NCI-H1436 (cell line): ENCODE data around the gene SEMA3E.

Source experiments
- DNase-seq: peaks from one replicate; lab custom pipeline; 2025; lab: John Stamatoyannopoulos, UW

SEMA3E gene

DNA sequence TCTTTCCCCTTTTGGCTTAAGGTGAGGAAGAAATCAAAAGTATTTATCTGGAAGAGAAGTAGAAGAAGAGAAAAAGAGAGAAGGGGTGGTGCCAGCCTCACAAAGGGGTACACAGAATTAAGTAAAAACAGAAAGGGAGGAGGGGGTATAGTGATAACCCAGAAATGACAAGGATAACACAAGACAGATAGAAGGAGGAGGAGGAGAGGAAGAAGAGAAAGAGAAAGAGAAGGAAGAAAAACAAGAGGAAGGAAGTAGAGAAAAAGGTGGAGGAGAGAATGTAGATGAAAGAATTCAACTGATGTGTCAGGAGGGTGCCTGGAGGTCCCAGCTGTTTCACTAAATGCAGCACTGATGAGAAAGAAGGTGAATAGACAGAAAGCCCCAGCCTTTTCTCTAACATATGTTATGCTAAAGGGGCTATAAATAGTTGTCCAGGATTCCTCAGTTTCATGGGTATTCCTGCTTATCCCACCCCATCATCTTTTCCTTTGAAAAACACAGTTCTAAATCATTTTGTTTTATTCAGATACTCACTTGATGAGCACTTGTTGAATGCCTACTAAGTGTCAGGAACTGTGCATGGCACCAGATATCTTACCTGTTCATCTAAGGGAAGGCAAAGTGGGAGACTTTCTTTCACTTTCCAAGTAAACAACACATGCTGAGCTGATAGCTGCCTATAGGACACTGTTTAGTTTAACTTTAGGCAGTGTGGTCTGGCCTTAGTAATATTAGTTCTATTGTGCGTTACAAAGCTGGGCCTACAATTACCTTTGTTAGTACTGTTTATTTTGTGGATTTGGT is 8.0 kb downstream of the SEMA3E start:
- no peak for DNase-seq

DNA sequence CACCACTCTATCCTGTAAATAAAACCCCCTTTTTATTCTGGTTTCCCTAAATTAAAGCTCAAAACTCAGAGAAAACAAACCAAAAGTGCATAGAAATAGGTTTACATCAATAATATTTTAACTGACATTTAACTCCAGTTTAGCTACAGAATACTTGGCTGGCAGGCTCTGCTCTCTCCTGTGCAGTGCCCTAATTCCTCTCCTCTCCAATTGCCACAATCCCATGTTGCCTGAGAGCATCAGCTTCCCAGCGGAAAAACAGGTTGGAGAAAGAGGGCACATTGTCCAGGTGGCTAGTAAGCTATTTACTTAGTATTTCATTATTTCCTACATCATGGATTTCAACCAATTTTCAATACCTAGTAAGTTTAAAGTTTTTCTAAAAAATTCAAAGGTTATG is 8.7 kb downstream of the SEMA3E start:
- no peak for DNase-seq

DNA sequence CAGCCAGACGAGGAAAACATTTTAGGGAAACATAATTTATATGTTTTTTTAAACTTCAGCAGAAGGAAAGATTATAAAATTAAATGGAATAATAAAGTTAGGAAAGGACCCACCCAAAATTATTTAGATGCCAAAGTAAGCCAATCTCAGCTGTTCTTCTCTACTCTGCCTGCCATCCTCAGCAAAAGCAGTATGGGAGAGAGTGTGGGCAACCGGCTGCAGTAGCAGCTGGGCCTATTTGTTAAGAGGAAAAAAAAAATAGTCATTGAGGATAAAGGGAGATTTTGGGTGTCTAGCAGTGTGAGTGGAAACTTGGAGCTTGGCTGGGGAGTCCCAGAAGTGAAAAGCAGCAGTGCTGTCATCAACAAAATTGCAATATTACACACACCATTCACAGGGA is 15.4 kb downstream of the SEMA3E start:
- DNase-seq: no peak

DNA sequence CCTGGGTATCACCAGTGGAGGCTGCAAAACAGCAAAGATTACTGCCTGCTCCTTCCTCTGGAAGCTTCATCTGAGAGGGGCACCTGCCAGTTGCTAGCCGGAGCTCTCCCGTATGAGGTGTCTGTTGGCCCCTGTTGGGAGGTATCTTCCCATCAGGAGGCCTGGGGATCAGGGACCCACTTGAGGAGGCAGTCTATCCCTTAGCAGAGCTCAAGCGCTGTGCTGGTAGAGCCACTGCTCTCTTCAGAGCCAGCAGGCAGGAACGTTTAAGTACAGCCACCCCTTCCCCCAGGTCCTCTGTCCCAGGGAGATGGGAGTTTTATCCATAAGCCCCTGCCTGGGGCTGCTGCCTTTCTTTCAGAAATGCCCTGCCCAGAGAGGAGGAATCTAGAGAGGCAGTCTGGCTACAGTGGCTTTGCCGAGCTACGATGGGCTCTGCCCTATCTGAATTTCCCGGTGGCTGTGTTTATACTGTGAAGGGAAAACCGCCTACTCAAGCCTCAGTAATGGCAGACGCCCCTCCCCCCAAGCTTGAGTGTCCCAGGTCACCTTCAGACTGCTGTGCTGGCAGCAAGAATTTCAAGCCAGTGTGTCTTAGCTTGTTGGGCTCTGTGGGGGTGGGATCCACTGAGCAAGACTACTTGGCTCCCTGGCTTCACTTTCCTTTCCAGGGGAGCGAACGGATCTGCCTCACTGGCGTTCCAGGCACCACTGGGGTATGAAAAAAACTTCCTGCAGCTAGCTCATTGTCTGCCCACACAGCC is 19.6 kb downstream of the SEMA3E start:
- no peak for DNase-seq

DNA sequence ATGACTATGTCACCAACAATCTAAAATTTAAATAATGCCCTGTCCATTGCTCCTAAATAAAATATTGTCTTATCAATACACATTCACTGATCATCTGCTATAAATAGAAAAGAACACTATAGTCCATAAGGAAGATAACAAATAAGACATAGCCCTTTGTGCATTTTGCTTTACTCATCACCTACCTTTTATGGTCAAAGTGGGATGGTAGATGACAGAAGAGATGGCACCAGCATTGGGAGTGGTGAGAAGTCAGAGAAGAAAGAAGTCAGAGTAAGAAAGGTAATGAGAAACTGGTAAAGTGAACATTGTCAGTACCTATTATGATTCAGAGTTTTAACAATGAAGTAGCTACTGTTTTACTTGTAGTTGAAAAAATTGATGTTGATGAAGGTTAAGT is 31.1 kb downstream of the SEMA3E start:
- DNase-seq: no peak

DNA sequence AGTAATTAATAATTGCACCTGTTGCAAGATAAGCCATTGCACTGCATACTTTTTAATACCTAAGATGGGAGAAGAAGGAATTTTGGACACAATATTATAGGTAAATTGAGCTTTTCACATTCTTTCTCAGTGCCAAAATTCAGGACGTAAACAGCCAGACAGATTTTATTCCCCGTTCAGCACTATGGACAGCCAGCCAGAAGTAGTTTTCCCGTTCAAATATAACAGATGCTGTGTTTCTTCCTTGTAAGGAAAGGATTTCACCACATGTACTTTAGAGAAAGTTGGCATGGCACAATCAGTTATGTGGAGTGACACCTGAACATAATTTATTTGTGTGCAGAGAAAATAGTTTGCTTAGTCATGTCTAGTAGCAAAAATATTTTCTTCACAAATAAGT is 34.8 kb downstream of the SEMA3E start:
- no peak for DNase-seq

DNA sequence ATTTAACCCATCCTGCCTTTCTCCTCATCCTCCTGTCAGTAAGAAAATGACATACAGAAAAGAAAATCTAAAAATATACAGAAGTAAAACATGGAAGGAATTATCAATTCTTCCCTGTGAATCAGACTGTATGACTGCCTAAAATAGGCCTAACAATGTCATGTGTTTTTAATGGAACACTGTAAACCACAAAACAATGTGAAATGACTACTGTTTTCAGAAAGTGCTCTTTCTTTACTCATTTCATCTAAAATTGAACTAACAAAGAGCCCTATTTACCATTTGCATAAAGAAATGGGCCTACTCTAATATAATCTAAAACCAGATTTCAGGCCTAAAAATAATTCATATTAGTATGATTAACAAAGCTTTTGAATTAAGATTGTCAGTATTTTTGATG is 35.7 kb downstream of the SEMA3E start:
- DNase-seq: no peak

DNA sequence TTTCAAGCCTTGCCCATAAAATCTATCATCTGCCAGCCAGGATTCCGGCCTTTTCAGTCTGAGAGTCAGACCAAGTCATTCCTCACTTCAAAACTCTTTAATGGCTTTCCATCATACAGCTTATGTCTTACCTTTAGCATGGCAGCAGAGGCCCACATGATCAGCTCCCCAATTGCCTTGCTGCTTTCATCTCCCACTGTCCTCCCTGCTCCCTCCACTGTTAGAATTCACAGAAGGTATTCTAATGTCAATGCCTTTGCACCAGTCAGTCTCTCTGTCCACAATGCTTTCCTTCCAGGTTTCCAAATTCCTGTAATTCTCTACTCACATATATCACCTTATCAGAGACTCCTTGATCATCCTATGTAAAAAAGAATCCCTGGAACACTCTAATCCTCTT is 37.2 kb downstream of the SEMA3E start:
- no peak for DNase-seq

DNA sequence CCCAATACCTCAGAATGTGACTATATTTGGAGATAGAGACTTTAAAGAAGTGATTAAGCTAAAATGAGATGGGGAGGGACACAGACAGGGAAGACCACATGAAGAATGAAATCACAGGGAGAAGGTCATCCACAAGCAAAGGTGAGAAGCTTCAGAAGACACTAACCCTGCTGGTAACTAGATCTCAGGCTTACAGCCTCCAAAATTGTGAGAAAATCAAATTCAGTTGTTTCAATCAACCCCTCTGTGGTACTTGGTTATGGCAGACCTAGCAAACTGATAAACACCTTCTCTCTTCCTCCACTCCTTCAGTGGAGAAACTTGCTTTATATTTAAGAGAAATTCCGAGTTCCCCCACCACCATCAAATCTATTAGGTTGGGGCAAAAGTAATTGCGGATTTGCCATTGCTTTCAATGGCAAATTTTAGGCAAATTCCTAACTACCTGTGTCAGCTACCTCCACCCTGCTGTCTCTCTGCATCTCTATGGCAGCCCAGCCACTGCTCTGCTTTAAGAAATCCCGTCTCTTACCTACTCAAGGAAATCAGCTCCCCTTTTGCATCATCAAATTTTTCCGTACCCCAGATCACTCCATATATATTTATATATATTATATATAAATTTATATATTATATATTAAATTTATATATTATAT is 38.2 kb downstream of the SEMA3E start:
- DNase-seq: no peak

DNA sequence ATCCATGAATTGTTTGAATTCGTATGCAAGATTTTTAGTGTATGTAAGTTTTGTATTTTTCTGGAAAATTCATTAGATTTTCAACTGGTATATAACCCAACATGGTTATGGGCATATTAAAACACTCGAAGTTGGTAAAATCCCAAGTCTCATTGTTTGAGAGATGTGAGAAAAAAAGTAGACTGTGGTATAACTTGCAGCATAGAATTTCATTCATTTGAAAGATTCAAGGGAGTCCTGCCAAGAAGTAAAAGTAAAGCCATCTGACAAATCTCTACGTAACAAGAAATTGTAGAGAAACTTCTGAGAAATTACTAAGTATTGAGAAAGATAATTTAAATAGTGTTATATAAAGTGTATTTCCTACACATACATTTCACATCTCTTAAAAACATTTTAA is 40.2 kb downstream of the SEMA3E start:
- no peak for DNase-seq

DNA sequence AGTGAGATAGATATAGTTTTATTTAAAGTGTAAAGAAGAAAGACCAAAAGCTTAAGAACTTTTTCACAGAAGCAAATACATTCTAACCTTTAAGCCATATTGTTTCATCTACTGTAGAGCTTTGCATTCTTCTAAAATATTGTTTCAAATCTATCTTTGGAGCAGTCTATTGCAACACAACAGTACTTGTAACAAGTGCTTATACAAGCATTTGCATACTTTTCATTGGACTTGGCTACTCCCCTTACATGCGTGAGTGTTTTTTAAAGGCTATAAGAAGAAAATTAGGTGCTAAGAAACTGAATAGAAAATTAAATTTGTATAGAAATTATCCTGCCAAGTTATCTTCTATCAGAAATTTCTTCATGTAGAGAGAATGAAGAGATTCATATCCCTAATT is 45.3 kb downstream of the SEMA3E start:
- no peak for DNase-seq

DNA sequence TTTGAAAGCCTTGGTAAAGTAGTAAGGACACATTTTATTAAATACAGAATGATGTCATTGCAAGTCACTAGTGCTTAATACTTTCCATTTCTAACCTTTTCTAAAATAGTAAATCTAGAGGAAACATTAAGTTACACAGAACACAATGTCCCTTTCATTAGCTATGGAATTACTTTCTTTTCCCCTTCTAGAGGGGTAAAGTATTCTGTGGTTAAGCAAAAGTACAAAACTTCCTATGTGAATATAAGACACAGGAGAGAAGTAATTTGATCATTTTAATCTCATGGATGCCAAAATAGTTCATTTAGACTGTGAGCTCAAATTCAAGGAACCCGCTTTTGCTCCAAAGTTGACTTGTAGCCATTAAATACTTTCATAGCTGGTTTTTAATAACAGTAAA is 49.8 kb downstream of the SEMA3E start:
- no peak for DNase-seq

DNA sequence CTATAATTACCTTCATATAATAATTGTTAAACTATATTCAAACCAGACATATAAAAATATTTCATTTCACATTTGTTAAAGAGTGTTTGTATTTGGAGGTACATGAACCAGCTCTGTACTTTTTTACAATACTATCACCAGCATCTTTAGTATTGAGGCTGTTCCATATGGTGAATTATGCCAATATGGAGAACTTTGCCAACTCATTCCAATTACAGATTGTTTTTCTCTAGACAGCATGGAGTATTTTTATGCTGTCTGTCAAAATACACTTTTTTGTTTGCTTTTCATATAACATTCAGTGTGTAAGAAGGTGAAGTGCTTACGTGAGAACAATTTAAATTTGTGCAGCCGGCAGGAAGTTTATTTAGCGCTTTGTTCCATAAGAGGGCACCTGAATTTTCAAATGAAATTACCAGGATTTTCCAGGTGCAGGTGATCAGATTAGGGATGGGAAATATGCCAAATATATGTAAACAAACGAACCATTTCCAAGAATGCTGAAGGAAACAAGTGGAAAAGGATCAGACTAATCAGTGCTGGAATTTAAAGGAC is 54.9 kb downstream of the SEMA3E start:
- DNase-seq: no peak

DNA sequence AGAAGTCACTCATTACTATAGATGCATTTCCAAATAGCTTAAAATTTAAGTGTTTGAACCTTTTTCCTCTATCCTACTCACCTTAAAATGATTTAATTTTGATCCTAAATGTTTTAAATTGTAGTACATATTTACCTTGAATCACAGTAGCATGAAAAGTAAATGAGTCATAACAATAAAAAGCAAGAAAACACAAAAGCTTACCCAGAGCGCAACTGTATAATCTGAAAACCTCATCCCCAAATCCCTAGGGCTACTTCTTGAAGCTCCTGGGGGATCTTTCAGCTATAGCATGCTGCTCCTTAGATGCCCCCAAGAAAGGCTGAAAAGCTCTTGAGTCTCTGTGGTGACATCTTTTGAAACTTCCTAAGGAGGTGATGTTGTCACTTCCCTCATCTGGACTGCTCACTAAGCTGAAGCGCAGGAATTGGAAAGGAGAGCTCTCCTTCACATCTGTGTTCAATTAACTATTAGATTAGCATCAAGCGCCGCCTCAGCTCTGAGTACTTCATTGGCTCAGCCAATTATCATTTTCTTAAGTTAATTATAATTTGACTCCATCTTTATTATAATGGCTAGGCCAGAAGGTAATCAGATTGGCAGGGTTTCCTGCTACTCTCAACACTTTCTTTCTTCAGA is 60.2 kb downstream of the SEMA3E start:
- DNase-seq: no peak

DNA sequence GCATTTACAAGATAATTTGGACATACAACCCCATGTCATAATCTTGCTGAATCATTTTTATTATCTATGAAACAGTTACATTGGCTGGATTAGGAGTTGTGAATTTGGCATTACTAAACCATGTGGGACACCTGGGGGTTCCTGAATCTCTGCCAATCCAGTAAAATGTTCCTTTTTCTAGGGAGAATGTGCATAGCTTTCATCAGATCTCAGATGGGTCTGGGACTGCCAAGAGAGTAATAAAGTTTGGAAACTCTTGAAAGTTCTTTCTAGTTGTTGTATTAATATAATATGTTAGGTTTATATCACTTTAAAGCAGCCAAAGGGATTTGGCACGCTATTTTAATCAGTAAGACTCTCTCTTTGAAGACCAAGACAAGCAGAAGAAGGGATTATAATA is 62.7 kb downstream of the SEMA3E start:
- DNase-seq: no peak

DNA sequence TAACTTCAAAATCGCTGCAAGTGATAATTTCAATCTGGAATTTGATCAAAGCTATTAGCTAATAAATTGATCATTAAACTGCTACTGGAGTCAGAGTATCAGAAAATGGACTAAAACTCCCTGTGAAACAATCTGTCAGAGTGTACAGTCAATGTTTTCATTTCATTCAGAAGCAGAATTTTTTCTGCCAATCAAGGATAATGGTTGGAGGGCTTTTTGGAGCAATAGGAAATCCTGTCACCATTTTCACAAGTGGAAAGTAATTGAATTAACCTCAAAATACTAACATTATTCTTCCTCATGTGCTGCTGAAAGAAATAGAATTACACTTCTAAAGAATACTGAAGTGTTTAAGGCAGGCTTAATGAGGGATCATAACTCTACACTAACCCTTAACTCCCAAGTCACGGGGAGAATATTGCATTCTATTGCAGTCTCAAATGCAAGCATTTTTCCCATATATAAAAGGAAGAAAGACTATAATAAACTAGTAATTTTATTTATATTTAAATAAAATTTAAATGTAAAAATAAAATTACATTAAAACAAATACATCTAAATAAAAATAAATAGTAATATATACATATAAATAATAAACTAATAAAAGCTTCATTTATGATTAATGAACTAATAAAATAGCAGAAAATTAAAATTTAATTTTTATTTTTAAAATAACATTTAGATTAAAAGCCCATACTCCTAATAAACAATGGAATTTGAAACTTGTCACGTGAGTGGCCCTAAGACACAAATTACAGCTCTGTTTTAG is 67.1 kb downstream of the SEMA3E start:
- no peak for DNase-seq

DNA sequence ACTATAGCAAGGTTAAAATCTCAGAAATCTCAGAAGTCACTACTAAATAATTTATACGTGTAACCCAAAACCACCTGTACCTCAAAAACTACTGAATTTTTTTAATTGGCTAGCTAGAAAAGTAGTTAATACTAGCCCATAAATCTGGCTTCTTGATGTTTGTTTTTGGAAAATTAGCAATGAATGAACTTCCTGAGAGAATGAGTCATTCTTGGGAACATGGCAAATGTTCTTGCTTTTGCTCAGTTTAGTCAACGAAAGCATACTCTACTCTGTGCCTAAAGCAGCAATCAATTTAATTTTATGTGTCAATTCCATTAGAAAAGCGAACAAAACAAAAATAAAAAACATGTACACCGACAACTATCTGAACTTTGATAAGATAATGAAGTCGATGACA is 69.2 kb downstream of the SEMA3E start:
- no peak for DNase-seq

DNA sequence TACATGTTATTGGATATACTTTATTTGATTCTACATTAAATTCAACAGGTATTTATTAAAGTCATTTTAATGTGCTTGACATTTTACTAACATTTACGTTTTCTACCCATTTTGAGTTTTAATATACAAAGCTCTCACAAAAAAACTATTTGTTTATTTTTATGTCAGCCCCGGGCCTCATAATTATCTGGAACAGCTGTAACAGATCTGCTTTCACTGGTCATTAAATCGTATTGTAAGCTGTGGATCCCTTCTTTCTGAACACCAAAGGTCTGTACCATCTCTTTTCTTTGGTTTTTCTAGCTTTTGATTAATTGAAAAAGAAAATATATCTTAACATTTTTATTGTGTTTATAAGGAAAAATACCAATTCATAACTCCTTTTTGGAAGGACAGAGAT is 73.5 kb downstream of the SEMA3E start:
- DNase-seq: no peak

DNA sequence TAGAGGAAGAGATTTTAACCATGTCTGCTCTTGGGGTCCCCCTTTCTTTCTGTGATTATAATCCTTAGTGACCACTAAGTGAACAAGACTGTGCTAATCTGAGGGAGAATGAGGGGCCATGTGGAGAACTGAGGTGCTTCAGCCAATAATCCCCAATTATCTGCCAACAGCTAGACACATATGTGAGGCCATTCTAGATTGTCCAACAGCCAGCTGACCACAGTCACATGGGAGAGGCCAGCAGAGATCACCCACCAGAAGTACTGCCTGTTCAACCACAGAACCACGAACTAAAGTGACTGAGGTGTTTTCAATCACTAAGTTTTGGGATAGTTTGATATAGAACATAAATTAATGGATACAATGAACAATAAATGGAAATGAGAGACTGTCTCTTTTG is 74.3 kb downstream of the SEMA3E start:
- no peak for DNase-seq

DNA sequence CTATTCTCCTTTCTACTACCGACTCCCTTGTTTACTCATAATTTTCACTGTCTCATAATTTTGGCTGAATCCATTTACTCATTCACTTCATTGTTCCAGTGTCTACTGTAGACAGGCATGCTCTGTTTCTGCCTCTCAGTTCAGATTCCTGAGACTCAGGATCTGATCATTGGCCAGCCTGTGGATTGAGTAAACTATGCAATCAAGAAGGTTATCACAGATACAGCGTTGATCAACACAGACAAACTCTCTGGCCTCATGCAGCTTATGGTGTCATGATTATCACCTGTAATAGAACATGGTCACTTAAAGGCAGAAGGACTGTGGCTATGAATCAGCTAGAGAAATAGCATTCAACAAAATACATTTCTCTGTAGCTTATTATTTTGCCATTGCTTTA is 86.0 kb downstream of the SEMA3E start:
- no peak for DNase-seq

DNA sequence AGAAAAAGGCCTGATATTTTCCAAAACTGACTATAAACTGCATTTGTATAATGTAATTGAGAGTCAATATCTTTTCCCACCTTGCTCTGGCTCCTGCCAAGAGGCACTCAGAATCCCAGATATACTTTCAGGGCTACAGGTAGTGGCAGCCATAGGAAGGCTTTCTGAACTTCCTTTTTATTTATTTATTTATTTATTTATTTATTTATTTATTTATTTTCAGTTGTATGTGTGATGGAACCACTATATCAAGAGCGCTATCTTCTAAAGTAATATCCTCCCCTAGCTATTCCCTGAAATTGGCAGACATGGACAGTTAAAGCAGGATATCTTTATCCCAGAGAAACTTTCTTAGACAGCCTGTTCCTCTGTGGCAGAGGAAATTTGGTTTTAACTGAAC is 86.7 kb downstream of the SEMA3E start:
- no peak for DNase-seq

DNA sequence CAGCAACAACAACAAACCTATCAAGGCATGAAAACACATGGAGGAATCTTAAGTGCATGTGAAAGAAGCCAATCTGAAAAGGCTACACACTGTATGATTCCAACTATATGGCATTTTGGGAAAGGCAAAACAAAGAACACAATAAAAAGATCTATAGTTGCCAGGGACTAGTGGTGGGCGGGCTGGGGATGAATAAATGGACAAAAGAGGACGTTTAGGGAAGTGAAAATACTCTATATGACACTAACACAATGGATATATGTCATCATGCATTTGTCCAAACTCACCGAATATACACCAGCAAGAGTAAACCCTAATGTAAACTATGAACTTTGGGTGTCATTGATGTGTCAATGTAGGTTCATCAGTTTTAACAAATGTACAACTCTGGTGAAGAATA is 89.1 kb downstream of the SEMA3E start:
- DNase-seq: no peak
